HK-2 (cell line): ENCODE measurements around the gene LBHD2.
A peak's percentile ranks its signal among the peaks of the same experiment; 100 is the strongest.
"Not testable (repeated sequence)": the region's sequence is repeated elsewhere in the genome, so short reads cannot be mapped to it uniquely, and the experiment has no call there.

ENCODE experiments used
- DNase-seq: peaks from one replicate; pipeline ENCODE4 v3.0.0-alpha.2; 2018; ENCODE audit not compliant: unreplicated experiment

Gene LBHD2

GRCh38 chr14:103118018-103118662 lies 34.1 kb downstream of the LBHD2 start:
- no peak for DNase-seq

- DNase-seq = no peak
These were observed 34.8 kb downstream of the LBHD2 start for GRCh38 chr14:103118663-103119404.

DNA sequence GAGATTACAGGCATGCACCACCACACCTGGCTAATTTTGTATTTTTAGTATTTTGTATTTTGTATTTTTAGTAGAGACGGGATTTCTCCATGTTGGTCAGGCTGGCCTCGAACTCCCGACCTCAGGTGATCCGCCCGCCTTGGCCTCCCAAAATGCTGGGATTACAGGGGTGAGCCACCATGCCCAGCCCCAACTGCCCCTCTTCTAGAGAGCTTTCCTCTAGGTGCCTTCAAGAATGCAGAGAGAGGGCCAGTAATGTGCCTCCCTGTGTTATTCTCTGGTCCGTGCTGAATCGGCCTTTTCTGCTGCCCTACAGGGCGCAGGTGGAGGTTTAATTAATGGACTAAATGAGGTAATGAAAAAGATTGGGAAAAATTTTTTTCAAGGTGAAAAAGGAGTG lies 35.5 kb downstream of the LBHD2 start:
- not testable (repeated sequence) for DNase-seq

GRCh38 chr14:103121121-103121845 lies 37.3 kb downstream of the LBHD2 start:
- no peak for DNase-seq

- DNase-seq = peak; percentile 95
These were observed 38.0 kb downstream of the LBHD2 start for GRCh38 chr14:103121846-103122584.

DNA sequence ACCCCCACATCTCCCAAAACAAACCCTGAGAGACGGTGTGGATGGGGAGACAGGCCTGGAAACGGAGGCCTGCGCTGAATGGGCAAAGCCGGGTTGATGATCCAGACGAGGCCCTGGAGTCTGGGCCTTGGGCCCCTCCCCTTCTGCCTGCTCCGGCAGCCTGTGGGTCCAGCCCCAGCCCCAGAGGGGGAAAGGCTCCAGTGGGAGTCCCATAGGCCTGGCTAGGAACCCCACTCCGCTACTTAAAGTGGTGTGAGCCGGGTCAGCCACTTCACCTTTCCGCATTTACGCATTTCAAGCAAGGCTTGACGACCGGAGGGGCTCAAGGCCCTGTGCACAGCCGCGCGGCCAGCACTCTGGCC lies 38.6 kb downstream of the LBHD2 start:
- no peak for DNase-seq

DNA sequence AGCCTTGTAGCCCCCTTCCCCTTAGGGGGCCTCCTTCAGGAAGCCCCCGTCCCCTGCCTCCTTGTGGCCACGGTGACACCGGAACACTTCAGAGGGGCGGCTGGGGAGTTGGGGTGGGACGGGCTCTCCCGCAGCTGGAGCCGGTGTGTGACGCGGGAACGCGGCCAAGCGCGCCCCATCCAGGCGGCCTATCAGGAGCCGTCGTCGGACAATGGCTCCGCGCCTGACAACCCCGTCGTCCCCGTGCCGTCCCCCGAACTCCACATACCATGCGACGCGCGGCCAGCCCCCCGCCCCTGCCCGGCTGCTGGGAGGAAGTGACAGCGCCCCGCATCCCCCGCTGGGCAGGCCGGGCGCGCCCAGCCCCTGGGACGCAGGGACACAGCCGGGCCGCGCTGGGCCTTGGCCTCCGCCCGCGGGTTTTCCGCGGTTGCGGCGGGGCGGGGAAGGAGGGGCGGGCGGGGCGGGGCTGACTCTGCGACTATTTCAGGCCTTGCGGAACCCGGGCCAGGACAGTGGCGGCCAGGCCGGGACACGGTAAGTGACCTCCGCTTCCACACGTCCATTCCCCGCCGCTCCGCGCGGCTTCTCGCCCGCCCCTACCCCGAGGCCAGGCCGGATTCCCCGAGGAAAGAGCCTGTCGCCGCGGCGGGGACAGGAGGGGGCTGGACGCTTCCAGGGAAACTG lies 39.1 kb downstream of the LBHD2 start, which contains the start of gene TNFAIP2:
TNFAIP2 (plus strand) TSS at position 515 of the 687 bp plus-strand sequence. CDS start 2,997 bp downstream, outside the sequence.
- peak; percentile 65 for DNase-seq

DNA sequence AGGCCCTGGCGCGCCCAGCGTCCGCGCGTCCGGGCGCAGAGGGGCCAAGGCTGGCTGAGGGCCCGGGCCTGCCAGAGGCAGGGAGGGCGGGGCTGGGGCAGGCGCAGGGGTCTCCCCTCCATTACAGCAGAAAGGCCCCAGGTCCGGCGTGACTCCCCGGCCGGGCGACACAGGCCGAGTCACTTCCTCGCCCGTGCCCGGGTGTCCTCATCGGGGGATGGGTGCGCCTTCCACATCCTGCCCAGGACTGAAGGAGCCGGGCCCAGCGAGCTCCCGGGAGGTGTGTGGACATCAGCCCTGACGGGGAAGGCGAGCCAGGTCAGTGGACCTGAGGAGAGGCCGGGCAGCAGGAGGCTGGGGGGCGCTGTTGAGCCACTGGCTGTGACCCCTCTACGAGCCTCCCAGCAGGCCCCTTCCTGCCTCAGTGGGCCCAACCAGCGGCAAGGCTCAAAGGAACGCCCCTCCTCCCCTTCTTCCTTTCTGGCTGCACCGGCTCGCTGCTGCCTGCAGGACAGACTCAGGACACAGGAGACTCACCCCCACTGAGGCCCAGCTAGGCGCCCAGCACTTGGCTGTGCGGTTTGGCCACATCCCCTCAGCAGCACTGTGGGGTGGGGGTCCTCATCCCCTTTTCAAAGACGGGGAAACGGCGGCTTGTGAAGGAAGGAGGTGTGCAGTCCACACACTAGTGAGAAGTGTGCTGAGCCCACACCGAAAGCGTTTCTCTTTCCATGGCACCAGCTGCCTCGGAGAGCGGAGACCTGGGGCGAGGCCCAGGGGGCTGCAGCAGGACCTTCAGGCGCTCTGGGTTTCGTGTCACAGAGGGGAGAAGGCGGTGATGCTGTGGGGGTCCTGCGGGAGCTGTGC lies 39.9 kb downstream of the LBHD2 start:
- DNase-seq = peak; percentile 70

- DNase-seq = no peak
These were observed 40.5 kb downstream of the LBHD2 start for GRCh38 chr14:103124501-103125001.

DNA sequence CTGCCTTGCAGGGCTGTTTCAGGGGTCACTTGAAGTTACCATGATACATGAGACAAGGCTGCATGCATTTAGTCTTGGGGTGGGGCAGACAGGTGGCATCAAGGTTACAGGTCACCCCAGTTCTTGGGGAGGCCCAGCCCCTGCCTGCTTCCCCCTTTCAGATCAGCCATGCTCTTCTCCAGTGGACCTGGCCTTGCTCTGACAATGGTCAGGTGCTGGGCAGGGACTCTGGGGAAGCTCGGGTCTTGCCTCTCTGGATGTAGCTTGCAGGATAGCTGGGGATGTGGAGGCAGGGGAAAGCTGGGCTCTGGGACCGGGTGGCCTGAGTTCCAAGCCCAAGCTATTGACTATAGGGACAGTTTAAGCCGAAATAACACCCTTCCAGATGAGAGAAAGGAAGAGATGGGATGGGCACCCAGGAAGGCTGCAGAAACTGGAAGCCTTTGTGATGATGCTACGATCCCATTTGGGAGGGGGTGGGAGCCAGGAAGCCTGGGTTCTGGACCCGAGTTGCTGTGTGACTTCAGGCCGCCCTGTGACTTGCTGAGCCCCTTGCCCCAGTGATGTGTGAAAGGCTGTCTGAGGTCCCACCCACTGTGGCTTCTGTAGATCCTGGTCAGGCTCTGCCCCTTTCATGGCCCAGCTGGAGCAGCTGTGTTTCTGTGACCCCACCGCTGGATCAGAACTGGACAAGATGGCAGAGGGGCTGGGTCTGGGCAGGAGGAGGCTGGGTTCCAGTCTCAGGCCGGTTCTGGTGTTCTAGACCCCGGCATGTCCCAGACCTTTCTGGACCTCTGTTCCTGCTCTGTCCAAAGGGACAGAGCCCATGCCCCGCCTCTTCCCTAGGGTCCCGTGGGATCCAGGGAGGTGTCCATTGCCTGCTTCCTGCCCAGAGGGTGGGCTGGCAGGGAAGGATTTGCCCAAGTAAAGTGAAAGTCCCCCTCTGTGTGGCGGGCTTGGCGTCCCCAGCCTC lies 41.4 kb downstream of the LBHD2 start:
- no peak for DNase-seq

- DNase-seq = no peak
These were observed 42.3 kb downstream of the LBHD2 start for GRCh38 chr14:103126088-103126872.

- DNase-seq = no peak
These were observed 42.9 kb downstream of the LBHD2 start for GRCh38 chr14:103126873-103127304.

DNA sequence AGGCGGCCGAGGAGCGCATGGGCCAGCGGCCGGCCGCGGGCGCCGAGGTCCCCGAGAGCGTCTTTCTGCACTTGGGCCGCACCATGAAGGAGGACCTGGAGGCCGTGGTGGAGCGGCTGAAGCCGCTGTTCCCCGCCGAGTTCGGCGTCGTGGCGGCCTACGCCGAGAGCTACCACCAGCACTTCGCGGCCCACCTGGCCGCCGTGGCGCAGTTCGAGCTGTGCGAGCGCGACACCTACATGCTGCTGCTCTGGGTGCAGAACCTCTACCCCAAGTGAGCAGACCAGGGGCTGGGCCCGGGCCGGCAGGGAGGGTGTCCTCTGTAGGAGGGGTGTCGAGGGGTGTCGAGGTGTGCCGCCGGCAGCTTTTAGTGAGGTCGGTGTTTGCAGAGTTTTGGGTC lies 43.3 kb downstream of the LBHD2 start:
- no peak for DNase-seq

DNA sequence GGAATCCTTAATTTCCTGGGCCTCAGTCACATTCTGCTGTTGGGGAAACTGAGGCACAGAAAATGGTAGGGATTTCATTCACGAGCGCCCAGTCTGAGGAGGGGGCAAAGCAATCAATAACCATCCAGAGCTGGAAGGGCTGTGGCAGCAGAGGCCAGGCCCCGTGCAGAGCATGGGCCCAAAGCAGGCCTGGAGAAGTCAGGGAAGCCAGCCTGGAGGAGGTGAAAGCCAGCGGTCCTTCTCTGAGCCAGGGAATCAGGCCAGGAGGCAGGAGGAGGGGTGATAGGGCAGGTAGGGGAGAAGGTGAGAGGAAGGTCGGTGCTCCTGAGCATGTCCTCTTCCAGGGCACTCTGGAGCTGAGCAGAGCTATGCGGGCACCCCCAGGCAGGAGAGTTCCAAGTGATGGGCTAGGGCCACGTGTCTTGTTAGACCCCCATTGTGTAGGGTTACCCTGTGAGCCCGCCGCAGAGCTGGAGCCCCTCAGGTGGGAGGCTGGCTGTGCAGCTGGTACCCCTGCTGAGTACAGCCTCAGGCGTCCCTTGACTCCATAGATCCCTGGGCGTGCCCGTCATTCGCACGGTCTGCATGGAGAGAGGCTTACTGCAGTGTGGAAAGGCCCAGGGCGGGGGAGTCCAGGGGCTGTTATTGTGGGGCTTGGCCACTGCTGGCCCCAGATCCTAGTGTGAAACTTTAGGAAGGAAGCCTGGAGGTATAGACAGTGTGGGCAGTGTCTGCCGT lies 44.0 kb downstream of the LBHD2 start:
- DNase-seq = no peak

DNA sequence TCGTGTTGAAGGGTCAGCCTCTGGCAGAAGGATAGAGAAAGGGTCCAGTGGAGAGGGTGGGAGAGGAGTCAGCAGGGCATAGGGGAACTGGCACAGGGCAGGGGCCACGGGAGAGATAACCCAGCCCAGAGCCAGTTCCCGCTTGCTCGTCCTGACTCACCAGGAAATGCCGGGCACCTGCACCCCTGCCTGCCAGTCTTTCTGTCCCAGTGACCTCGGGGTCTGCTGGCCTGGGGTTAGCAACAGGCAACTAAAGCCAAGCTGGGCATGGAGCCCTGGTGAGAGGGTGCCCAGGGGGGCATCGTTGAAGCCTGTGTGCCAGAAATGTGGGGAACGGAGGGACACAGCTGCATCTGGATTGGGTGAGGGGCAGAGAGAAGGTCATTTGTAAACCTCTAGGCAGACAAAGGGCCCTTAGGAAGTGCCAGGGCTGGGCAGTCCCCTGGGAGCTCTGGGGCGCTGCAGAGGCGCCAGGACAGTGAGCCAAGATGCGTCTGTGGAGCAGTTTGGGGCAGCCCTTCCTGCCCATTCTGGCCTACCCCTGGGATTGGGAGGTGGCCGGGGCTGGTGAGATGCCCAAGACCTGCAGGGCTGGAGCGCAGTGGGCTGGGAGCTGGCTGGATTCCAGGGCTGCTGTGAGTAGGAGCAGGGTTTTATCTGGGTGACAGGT lies 44.8 kb downstream of the LBHD2 start:
- peak; percentile 59 for DNase-seq

DNA sequence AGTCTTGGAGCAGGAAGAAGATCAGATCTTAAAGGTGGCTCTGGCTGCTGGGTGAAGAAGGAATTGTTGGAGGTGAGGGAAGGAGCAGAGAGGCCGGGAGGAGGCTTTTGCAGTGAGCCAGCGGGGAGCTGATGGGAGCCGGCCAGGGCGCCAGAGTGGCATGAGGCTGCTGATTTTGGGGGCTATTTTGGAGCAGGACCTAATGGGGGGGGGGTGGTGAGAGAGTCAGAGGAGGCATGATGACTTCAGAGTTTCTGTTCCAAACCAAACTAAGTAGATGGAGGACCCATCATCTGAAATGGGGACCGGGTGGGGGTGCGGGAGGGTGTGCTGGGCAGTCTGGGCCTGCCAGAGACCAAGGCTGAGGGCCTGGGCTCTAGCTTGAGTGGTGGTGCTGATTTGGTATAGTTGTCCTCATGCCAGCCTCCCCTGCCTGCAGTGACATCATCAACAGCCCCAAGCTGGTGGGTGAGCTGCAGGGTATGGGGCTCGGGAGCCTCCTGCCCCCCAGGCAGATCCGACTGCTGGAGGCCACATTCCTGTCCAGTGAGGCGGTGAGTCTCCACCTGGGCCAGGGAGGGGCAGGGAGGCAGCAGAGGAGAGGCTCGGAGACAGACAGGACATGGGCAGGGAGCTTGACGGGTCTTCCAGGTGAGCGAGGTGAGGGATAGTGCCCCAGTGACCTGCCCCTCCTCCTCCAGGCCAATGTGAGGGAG lies 45.4 kb downstream of the LBHD2 start:
- peak; percentile 65 for DNase-seq
